GM19468 (cell line): ENCODE data around the gene DIDO1.
"Not testable (repeated sequence)": the region's sequence is repeated elsewhere in the genome, so short reads cannot be mapped to it uniquely, and the experiment has no call there.

Source experiments
- ATAC-seq: cut with Tn5 transposase; IDR thresholded peaks from one replicate; pipeline ENCODE4 v1.9.1; 2021; ENCODE audit warnings: mild to moderate bottlenecking, moderate library complexity, moderate number of reproducible peaks; ENCODE audit not compliant: unreplicated experiment; ENCODE audit errors: extremely low read depth

The DIDO1 gene

DNA sequence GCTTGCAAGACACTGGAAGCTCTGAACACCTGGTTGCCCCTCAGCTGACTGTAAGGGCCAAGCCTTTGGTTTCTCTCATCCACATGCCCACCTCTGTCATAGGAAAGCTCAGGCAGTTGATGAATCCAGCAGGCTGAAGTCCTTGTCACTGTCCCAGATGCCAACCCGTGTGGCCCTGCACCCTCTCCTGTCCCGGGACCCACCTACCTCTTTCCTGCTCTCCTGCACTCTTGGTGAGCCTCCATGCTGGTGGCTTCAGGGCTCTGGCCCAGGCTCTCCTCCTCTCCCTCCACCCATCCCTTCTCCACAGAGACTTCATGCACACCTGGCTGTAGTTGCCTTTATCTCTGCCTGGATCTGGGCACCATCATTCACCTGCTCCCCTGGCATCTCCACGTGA lies 7.7 kb upstream of the DIDO1 start:
- no peak for ATAC-seq

DNA sequence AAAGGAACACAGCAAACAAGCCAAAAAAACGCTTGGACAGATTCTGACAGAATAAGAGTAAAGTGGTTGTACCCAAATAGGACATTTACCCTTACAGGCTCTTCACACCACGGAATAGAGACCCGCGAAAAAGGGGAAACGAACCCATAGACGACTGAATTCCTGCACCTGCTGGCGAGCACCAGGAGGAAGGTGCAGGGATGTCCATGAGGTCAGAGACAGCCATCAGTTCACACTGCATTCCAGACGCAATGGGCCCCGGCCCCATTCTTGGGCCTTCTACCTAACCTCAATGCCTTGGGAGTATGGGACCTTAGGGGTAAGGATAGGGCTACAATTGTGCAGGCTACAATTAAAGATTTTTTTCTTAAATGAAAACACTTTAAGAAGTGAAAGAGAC lies 5.2 kb upstream of the DIDO1 start:
- ATAC-seq, result no peak

- no peak for ATAC-seq
These were observed 2.8 kb upstream of the DIDO1 start for GRCh38 chr20:62929051-62929538.

GRCh38 chr20:62928246-62928939 lies 2.1 kb upstream of the DIDO1 start:
- ATAC-seq, result no peak

DNA sequence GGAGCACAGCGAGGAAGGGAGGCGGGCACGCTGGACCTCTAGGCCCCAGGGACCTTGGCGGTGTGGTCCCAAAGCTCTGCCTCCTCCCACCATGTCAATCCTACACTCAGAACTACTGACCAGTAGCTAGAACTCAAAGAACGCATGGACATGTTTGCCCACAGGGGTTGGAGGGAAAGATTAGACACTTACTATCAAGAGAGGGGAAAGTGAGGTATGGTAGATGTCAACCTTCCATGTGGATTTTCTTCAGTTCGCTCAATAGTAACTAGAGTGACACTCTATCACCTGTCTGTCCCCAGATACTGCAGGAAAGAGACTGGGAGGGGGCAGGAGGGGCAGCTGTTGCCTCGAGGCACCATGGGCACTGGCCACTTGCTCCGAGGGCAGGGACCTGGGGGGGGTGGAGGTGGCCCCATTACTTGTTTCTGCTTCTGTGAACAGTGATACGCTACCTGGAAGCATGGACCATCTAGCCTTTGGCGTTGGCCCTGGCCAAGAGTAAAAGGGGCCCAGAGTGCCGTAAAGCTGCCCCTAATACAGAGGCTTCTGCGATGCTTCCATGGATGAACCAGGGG lies 912 bp upstream of the DIDO1 start:
- ATAC-seq, result no peak

DNA sequence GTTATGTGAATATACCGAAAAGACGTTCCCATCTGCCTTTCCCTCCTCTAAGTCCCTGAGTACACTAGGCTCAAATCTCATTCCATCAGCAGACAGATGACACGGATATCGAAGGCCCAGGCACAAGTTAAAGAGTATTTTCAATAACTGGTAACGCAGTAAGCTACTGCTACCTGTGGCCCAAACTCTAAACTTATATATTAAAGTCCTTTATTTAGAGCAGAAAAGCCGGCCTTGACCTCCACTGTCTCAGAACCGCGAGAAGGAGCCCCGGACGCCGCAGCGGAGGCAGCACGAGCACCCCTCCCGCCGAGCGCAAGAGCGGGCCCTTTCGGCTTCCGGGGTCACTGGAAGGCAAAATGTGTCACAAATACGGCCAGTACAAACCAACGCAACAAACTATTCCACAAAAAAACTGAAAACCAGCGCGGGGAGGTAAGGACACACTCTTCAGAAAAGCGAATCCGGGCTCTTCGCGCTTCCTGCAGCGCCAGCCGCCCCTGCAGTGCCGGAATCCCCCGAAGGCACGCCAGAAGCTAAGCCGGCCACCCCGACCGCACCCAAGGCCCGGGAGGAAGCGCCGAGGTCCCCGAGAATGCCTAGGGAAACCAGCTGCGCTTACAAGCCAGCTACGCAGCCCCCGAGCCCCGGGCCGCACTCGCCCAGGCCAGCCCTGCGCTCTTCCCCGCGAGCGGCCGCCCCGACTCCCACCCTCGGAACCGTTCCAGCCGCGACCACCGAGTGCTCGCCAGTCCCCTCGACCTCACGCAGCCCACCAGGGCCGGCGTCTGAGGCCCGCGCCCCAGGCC lies 681 bp downstream of the DIDO1 start:
- ATAC-seq, result no peak

DNA sequence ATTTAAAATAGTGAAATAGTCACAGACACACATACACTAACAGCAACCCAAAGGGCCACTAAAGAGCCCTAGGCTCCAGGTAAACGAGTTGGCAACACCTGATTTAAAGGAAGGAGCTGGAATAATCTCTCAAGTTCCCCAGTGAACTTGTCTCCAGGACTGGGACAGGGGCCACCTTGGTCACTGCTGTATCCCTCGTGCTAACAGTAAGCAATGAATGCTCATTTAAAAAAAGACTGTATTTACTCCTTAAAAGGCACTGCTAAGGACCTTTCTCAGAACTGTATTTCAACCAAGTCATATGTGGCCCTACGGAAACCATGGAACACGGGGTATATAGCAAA lies 1.3 kb downstream of the DIDO1 start:
- ATAC-seq, result no peak

- no peak for ATAC-seq
These were observed 1.7 kb downstream of the DIDO1 start for GRCh38 chr20:62924442-62925075.

GRCh38 chr20:62923669-62924441 lies 2.5 kb downstream of the DIDO1 start:
- ATAC-seq, result no peak

GRCh38 chr20:62923059-62923668 lies 3.1 kb downstream of the DIDO1 start:
- not testable (repeated sequence) for ATAC-seq

GRCh38 chr20:62922451-62922921 lies 3.8 kb downstream of the DIDO1 start:
- no peak for ATAC-seq

DNA sequence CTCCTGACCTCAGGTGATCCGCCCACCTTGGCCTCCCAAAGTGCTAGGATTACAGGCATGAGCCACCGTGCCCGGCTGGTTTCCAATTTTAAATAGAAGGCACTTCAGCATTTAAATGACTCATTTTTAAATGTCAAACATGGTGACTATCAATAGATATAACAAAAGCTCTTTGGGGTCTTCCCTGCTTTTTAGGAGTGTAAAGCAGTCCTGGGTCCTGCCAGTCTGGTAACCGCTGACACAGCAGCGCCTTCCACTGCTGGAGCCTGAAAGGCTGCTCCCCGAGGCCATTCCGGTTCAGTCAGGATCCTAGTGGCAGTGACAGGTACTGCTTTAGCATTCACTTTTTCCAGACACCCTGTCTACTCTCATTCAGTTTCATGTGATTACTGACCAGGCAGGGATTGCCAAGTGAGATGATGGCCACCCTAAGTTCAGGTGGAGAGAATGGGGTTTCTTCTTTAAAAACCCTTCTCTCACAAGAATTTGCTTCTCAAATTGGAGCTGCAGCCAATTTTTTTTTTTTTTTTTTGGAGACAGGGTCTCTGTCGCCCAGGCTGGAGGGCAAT lies 5.1 kb downstream of the DIDO1 start:
- peak; percentile 24 for ATAC-seq

DNA sequence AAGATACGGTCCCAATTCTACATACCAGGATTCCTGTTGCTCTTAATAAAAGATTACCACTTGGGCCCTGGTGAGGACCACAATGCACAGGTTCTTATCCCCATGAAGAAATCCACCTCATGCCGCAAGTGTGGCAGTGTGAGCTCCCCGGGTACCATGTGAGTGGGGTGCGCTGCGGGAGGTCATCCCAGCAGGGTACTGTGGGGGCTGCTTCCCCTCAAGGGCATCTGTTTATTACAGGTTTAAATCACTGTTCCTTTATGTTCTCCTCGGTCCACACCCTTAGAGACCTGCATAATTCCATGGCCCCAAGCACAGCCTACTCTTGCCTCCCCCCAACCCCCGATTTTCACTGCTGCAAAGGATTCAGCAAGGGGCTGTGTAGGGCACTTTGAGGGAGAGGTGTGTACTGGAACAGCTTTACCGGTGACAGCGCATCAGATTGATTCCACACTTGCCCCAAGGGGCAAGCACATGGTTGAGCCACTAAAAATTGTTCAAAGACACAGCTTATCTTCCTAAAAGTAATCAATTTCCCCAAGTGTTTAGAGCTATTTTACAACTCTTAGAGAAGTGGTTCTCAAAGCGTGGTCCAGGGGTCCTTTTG lies 6.2 kb downstream of the DIDO1 start:
- no peak for ATAC-seq

DNA sequence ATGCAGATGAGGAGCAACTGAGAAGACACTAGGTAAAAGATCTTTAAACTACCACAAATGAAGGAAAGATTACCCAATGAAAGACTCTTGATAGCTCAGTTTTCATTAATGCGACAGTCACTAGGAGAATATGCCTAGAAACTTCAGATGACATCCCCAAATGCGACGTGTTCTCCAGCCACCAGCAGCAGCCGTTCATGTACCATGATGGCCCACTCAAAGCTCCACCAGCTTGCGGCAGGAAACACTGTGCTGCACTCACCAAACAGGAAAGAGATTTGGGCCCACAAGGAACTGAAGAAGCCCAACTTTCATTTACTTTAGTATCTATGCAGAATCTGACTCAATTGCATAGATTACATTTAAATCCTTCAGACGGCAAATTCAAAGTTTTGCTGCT lies 7.5 kb downstream of the DIDO1 start:
- no peak for ATAC-seq

DNA sequence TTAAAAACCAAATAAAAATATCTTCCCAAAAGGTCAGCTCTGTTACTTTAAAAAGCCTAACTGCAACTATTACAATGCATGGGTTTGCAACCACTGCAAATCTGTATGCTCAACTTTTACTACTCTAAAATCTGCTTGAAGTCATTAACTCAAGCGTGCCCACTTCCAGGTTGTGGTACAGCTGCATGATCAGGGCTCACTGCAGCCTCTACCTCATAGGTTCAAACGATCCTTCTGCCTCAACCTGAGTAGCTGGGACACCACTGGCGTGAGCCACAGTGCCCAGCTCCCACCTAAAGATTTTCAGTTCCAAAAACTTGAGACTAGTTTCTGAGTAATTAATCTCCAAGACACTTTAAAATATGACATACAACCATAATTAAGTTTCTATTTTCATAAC lies 8.2 kb downstream of the DIDO1 start:
- ATAC-seq, result no peak

DNA sequence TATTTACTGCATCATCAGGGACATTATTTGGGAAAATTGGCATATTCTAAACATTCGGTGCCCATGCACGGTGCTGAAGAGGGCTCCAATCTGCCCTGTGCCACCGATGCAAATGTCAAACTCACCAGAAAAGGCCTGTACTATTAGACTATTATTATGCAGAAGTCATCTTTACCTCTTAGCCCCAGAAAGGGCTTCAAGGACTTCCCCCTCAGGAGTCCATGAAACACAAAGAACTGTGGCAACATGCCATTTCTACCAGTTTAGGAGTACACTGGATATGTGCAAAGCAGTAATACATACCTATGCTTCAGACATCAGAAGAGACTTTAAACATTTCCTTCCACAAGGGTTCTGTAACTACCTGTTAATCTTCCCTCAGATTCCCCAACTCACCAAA lies 8.6 kb downstream of the DIDO1 start:
- ATAC-seq, result no peak

GRCh38 chr20:62916703-62917476 lies 9.4 kb downstream of the DIDO1 start:
- ATAC-seq, result no peak

DNA sequence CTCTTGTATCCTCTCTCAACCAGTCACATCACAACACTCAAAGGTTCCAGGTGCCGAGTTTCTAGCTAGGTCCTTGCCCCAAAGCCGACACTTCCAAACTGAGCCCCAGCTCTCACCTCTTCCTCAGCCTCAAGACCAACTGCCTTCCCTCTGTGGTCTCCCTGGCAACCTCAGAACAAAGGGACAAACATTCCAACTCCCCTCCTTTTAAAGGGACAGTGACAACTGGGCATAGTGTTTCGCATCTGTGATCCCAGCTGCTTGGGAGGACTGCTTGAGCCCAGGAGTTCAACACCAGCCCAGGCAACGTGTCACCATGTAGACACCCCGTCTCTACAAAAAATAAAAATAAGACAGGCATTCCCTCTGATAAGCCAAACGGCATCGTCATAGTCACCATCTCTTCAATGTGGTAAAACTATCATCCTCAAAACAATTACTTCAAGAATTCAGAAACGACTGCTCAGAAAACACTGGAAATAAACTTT lies 11.3 kb downstream of the DIDO1 start:
- ATAC-seq, result no peak
